Effector memory CD4-positive, alpha-beta T cell (primary cell): ENCODE results near the gene DUSP14.

Experiments
- DNase-seq, 3 donors: peaks; one replicate each; pipeline ENCODE4 v3.0.0-alpha.2; 2020
- H3K27ac ChIP-seq: 2 replicates; pipeline ENCODE4 v1.7.0; 2013; ENCODE audit warnings: mild to moderate bottlenecking, low read length, moderate library complexity; ENCODE audit not compliant: insufficient read depth, poor library complexity, severe bottlenecking
- H3K27me3 ChIP-seq: replicated peaks from 2 replicates; pipeline ENCODE4 v1.7.0; 2013; ENCODE audit warnings: mild to moderate bottlenecking, low read length; ENCODE audit not compliant: insufficient read depth, control insufficient read depth, poor library complexity, severe bottlenecking
- H3K36me3 ChIP-seq: 2 replicates; pipeline ENCODE4 v1.7.0; 2013; ENCODE audit warnings: mild to moderate bottlenecking, low read length, moderate library complexity; ENCODE audit not compliant: control insufficient read depth, insufficient read depth
- H3K4me1 ChIP-seq: 2 replicates; pipeline ENCODE4 v1.7.0; 2013; ENCODE audit warnings: low read length, mild to moderate bottlenecking; ENCODE audit not compliant: control insufficient read depth, insufficient read depth, poor library complexity, severe bottlenecking
- H3K4me3 ChIP-seq: 2 replicates; pipeline ENCODE4 v1.7.0; 2013; ENCODE audit warnings: low read length, low read depth, mild to moderate bottlenecking; ENCODE audit not compliant: insufficient read depth, poor library complexity, severe bottlenecking
- H3K9me3 ChIP-seq: 2 replicates; pipeline ENCODE4 v1.7.0; 2013; ENCODE audit warnings: mild to moderate bottlenecking, low read length, moderate library complexity; ENCODE audit not compliant: control insufficient read depth

DUSP14 gene

DNA sequence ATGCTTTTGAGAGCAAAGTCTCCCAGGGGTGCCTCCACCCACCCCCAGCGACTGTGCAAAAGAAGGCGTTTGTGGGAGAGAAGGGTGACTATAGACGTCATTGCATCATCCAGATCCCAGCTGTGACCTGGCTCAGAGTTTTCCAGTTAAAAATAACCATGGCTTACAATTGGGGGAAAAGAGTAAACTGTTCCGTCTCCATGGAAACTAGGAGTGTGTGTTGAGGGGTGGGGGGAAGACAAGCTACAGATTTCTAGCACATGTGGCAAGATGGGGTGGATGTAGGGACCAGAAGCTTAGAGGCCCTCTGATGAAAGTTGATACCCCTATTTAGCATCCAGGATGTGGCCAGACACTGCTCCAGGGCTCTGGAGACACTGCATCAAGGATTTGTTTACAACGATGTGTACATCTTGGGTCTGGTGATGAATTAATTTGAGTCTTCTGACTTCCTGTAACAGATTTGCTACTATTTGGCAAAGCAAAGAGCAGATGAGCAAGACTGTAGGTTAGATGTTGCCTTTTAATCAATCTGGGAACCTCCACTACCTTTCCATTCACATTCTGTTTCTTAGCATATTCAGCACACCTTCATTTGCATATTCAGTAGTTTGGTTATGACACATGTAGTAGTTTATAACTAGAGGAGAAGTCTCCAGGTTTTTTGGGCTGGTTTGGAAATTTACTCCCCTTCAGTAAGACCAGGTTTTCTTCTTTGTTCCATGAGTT, 6.2 kb upstream of the DUSP14 start:
- peaks cover under 1% of the 10 kb centered on the region for H3K36me3 ChIP-seq
- H3K9me3 ChIP-seq: no peaks in the 10 kb centered on the region
- peaks cover 3% of the 10 kb centered on the region for H3K4me1 ChIP-seq
- H3K27me3 ChIP-seq: no peaks in the 10 kb centered on the region
- no peak overlapping the region for H3K27ac ChIP-seq
- DNase-seq: no peak
- no peak overlapping the region for H3K4me3 ChIP-seq

DNA sequence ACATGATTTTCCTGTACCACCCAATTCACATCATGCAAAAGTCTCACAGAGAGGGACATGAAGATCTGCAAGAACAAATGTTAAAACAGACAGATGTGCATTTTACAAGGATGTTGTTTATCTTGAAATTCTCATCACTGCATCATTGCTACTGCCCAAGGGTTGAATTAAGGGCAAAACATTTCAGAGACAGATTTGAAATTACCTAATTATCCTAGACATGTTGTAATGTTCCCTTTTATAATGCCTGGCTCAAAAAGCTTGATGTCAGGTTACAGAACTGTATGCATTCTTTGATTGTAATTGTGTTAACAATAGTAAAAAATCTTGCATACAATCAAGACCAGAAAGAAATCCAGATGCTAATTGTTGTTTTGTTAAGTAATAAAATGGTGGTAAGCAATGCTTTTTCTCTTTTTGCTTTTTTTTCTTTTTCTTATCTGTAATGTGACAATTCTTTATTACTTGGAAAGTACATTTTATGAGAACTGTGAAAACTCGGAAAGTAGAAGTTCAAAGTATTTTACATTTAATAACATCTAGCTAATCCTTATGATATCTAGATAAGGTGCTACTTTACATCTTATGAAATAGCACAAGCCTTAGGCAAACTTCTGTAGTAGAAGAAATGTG, 3.6 kb upstream of the DUSP14 start:
- Histone ChIP-seq H3K27me3 (no peaks in the 10 kb centered on the region), H3K9me3 (no peaks in the 10 kb centered on the region), H3K36me3 (no peaks in the 10 kb centered on the region), H3K27ac (no peak overlapping the region), H3K4me1 (peaks cover 8% of the 10 kb centered on the region), H3K4me3 (no peak overlapping the region)
- DNase-seq: no peak

DNA sequence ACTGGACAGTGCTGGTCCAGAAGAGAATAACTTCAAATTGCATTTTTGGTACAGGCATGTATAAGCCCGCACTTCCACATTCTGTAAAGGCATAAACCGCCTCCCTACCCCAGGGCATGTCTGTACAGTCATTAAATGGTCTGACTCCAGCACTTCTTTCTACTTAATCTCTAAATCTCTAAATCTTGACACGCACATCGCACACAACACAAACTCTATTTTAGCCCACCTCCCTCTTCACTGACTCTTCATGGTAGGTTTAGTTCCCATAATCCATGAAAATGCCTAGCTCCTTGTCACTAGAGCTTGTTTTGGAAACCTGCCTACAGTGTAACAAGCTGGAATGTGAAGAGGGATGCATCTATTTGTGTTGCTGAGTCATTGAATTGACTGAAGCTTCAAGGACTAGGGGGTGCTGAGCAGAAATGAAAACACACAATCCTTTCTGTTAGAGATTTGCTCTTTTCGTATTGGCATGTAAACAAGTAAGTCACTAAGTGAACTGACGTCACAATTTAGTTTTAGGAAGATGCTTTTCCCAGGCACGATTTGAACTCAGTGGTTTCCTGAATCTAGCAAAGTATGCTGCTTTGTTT, 1.6 kb upstream of the DUSP14 start:
- DNase-seq: no peak
- Histone ChIP-seq H3K36me3 (no peaks in the 10 kb centered on the region), H3K27ac (no peak overlapping the region), H3K9me3 (no peaks in the 10 kb centered on the region), H3K4me1 (peaks cover 8% of the 10 kb centered on the region), H3K4me3 (peak overlapping the region; percentile 82), H3K27me3 (no peaks in the 10 kb centered on the region)

DNA sequence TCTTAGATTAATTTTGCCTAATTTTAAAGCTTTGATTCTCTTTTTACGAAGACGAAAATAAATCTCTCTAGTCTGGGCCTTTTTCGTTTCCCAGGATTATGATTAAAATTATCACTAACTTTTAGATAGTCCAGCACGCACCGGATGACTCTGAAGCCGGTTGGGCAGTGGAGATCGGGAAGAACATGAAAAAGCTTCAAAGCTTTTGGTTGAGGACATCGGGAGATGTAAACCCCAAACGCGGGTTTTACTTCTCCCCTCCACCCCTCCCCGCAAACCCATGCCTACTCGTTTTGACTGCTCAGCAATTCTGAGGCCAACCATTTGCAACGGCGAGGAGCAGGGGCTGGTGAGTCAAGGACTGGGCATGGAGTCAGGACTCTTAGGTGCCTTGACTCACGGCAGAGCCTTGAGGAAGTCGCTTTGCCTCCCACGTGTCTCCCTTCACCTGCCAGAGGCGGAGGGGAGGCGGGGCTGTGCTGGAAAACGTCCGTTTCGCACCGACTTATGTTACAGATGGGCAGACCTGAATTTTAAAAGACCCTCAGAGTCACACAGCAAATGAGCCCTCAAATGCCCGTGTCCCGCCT, 989 bp upstream of the DUSP14 start:
- no peaks in the 10 kb centered on the region for H3K36me3 ChIP-seq
- H3K9me3 ChIP-seq: no peaks in the 10 kb centered on the region
- H3K4me1 ChIP-seq: peaks cover 8% of the 10 kb centered on the region
- DNase-seq: peak; percentile 34 to 46 (median 41)
- no peaks in the 10 kb centered on the region for H3K27me3 ChIP-seq
- peak overlapping the region; percentile 73 for H3K27ac ChIP-seq
- peak overlapping the region; percentile 82 for H3K4me3 ChIP-seq

DNA sequence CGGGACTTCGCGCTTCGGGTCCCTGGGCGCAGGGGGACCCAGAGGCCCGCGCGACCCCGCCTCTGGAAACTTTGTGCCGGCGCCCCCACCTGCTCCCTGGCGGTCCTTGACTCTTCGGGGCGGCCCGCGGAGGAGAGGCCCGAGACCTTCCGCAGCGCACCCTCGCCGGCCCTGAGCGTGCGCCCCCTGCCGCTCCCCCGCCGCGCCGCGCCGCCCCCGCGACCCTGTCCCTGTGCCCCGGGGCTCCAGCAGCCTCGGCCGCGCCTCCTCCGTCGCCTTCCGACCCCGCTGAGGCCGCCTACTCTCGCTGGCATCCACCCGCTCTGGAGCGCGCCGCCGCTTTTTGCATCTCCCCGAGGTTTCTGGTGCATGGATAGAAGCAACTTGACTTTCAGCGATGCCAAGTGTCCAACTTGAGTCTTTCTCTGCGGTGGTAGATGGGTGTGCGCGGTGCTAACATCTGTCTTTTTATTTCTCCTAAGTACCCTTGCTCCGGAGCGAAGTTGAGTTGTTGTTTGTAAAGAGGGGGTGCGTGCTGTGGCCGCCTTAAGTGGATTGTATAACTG, 414 bp downstream of the DUSP14 start:
- Histone ChIP-seq H3K4me3 (peak overlapping the region; percentile 48), H3K9me3 (no peaks in the 10 kb centered on the region), H3K27ac (no peak overlapping the region), H3K4me1 (peaks cover 8% of the 10 kb centered on the region), H3K36me3 (no peaks in the 10 kb centered on the region), H3K27me3 (no peaks in the 10 kb centered on the region)
- DNase-seq: peak; percentile 48 to 60 (median 53)

DNA sequence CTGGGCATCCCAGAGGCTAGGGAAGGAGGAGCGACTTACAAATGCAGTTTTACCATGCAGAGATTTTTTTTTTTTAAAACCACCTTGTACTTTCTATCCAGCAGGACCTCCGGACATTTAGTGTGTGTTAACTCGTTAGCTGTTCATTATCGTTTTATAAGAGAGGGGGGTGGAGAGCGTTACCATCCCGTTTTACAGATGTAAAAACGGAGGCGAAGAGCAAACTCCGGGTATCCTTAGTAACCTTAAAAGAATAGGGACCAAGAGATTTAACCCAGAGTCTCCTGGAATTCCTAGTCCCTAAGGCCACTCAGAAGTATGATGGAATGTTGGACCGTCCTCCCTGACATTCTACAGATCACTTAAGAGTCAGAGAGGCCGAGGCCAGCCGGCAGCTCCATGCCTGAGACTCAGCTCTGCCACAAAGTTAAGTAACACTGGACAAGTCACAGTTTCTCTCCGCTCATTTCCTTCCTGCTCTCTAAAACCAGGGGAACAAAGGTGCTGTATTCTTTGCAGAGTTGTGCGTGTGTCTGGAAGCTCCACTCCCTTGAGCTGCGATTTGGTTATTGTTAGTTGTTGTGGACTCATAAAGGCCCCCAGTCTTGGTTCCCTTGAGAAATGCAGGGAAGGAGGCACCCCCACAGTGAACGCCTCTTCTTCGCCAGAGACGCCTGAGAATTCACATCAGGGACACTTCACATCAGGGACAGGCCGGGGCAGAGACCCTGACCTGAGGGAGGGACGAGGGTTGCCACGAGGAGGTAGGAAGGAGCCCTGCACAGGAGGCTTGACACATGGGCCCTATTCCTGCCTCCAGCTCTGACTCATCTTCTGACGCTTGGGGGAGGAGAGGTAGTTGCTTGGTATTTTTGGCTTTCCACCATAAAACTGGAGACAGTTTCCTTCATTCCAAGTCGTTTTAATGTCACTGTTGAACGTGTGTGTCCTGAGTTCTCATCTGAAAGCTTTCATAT, 1.2 kb downstream of the DUSP14 start:
- no peaks in the 10 kb centered on the region for H3K9me3 ChIP-seq
- H3K4me3 ChIP-seq: peak overlapping the region; percentile 48
- no peak for DNase-seq
- peaks cover 8% of the 10 kb centered on the region for H3K4me1 ChIP-seq
- H3K36me3 ChIP-seq: no peaks in the 10 kb centered on the region
- no peak overlapping the region for H3K27ac ChIP-seq
- no peaks in the 10 kb centered on the region for H3K27me3 ChIP-seq

DNA sequence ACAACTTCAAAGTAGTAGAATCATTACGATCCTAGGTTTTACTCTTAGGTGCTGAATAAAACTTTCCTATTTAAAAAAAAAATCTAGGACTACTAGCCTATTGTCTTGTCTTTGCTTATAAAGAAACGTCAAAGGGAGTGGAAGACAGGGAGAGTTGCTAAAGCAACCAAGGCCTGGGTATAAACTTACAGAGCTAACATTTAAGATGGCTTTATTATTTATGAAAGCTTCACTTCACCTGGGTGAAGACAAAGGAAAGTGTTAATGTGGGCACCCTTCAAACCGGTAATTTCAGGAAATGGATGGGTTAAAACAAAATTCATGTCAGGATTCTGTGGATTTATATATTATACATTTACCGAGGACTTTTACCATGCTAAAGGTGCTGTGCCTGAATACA, 2.5 kb downstream of the DUSP14 start:
- Histone ChIP-seq H3K9me3 (no peaks in the 10 kb centered on the region), H3K4me3 (no peak overlapping the region), H3K27ac (no peak overlapping the region), H3K36me3 (no peaks in the 10 kb centered on the region), H3K27me3 (no peaks in the 10 kb centered on the region), H3K4me1 (peaks cover 8% of the 10 kb centered on the region)
- no peak for DNase-seq

DNA sequence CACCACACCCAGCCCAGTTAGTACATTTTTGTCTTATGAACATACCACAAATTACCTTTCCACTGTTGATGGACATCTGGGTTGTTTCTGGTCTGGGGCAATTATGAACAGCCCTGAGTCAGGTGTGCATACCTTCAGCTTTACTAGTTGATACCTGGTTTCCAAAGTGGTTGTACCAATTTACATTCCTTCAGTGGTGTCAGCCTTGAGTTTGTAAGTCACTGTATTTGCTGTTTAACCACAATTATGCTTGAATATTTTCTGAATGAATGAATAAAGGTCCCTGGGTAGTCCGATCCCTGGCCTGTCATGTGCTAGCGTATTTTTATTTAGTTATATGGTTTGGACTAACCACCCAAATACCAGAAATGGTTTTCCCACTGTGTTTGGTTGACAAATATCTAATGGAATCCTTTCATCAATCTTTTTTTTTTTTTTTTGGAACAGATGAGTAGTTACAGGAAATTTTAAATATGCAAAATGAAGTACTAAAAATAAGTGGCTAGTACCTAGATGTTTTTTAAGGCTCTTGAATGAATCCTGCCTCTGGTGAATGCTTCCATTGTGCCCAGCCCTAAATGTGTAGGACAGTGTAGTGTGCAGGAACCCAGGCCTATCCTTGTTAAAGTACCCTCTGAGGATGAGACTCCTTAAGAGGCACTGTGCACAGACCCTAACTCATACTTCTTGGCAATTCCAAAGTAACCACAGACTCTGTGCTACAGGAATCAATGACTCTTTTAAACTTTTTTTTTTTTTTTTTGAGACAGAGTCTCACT, 3.7 kb downstream of the DUSP14 start:
- Histone ChIP-seq H3K4me3 (no peak overlapping the region), H3K9me3 (no peaks in the 10 kb centered on the region), H3K36me3 (no peaks in the 10 kb centered on the region), H3K27ac (no peak overlapping the region), H3K4me1 (peaks cover 5% of the 10 kb centered on the region), H3K27me3 (no peaks in the 10 kb centered on the region)
- DNase-seq: no peak

DNA sequence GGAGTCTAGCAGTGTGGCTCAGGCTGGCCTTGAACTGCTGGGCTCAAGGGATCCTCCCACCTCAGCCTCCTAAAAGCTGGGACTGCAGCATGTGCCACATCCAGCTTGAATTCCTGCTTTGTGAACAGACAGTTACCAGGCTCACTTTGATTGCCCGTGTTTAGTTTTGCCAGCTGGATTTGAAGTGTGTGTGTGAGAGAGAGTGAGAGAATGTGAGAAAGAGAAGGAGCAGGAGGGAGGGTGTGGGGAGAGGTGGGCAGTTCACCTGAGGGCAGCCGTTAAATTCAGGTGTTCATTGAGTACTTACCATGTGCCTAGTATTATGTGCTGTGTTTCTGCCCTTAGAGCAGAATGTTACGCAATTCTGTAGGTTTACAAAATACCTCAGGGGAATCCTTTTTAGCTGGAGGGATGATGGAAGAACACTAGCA, 4.7 kb downstream of the DUSP14 start:
- Histone ChIP-seq H3K4me3 (no peak overlapping the region), H3K27me3 (no peaks in the 10 kb centered on the region), H3K36me3 (no peaks in the 10 kb centered on the region), H3K9me3 (no peaks in the 10 kb centered on the region), H3K4me1 (no peaks in the 10 kb centered on the region), H3K27ac (no peak overlapping the region)
- DNase-seq: no peak
